ENCODE results near the gene ZFX.

Gene ZFX

DNA sequence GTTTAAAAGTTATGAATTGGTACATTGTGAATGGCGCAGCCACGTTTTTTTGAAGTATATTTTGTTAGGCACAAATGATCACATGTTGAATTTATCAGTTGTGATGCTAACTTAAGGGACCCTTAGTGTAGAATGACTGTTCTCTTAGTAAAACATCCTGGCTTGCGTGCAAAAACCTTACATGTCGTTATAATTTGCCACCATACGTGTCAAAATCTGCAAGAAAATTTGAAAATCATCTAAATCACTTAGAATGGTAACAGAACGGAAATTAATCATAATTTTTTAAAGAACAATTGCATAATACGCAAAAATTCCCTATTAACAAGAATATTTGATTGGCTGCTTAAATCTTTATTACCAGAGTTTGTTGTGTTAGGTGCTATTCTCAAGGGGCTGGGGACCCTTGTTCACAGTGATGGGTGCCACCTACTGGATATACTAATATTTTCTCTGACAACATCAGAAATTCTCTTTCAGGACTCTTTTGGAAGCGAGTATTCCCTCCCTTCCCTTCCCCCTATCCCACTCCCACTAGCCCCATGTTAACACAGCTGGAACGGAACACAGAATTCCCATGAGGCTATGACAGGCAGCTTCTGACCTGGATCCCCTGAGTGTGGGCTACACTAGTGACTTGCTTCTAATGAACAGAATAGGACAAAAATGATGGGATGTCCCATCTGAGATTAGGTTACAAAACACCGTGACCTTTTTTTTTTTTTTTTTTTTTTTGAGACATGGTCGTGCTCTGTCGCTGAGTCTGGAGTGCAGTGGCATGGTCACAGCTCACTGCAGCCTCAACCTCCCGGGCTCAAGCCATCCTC lies 92.5 kb downstream of the ZFX start:
- no peak for DNase-seq (ENCODE audit: low spot score)

DNA sequence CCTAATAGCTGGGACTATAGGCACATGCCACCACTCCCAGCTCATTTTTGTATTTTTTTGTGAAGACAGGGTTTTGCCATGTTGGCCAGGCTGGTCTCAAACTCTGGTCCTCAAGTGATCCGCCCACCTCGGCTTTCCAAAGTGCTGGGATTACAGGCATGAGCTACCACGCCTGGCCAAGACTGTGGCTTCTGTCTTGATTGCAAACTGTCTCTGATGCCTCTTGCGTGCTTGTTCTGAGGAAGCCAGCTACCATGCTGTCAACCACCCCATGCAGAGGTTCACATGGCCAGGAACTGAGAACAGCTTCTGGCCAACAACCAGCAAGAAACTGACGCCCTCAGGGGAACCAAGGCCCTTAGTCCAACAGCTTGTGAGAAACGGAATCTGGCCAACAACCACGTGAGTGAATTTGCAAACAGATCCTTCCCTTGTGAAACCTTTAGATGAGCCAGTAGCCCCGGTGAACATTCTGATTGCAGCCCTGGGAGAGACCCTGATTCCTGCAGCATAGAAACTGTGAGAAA lies 93.2 kb downstream of the ZFX start:
- DNase-seq (ENCODE audit: low spot score) = no peak

DNA sequence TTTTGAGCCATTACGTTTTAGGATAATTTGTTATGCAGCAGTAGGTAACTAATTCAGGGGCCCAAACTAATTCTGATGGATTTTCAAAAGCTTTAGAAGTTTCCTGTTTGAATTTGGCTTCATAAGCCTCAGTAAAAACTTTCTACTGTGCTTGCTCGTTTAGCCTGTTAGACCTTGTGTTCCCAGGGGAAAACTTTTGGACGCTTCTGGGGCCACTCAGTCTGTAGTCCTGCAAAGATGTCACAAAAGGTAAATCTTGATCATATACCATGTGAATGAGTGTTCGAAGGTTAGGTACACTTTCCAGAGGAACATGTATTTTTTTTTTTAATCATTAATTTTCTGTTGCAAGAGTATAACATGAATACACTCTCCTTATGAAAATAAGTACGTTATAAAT lies 93.7 kb downstream of the ZFX start:
- DNase-seq (ENCODE audit: low spot score) = no peak

DNA sequence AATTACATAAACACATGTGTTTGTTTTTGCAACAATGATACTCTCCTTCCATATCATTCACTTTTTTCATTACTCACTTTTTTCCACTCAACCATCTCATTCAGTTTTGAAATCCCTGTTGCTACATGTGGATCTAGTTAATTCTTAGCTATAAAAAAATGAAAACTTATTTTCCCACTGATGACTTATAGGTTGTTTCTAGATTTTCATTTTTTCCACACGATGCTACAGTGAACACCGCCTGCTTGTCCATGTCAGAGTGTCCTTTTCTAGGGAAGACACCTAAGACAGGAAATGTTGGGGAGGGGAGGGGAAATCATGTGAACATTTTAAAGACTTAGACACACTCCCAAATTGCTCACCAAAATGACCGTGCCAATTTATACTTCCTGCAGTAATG lies 94.2 kb downstream of the ZFX start:
- DNase-seq (ENCODE audit: low spot score) = no peak

DNA sequence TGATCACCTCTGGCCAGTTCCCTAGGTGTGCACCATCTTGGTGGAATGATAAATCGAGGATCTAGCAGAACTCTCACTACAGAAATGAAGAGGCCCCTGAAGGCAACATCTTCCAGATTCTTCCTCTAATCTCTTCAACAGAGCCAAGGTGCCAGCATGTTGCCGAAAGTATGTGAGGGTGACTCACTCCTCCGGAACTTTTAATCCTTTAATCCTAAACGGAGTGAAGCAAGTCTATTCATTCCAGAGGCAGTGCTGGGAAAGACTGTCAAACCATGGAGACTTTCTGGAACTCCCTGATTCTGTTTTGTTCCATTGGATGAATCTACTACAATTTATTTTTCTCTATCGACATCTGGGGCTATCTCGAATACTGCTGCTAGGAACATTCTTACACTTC lies 95.7 kb downstream of the ZFX start:
- DNase-seq (ENCODE audit: low spot score) = no peak

DNA sequence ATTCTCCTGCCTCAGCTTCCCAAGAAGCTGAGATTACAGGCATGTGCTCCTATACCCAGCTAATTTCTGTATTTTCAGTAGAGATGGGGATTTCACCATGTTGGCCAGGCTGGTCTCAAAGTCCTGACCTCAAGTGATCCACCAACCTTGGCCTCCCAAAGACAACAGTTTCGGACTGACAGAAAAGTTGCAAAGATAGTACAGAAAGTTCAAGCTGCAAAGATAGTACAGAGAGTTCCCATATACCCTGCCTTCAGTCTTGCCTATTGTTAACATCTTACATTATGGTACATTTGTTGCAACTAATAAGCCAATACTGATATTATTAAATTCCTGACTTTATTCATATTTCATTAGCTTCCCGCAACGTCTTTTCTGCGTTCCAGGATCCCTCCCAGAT lies 98.5 kb downstream of the ZFX start:
- DNase-seq (ENCODE audit: low spot score) = no peak

DNA sequence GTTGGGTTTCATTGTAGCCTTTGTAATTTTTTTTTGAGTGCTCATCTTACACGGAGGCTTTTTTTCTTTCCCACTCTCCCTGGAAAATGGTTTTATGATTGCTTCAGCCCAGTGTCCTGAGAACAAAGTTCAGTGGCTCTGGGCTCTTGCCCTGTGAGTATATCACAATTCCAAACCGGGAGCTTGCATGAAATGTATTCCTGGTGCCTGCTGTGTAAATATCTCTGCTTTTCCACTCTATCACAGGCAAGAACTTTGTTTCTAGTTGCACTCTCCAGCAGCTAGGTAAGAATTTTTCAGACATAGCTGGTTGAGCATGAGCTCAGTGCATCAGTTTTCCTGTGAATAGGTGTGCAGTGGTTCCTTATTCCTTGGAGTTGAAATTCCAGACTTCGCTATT lies 103.5 kb downstream of the ZFX start:
- DNase-seq (ENCODE audit: low spot score) = no peak

DNA sequence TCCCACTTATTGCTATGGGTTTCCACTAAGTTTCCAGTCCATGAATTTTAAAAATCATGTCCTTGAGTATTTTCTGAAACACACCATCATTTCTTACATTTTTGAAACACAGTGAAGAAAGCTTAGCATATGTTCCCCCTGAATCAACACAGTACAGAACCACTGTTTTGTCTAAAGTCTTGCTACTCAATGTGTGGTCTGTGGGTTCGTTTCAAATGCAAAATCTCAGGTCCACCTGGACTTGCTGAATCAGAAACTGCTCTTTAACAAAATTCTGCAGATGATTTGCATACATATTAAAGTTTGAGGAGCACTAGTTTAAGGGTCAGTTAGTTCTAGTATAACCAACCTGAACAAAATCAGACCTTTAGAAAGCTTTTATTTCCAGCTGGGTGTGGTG lies 103.9 kb downstream of the ZFX start:
- no peak for DNase-seq (ENCODE audit: low spot score)

DNA sequence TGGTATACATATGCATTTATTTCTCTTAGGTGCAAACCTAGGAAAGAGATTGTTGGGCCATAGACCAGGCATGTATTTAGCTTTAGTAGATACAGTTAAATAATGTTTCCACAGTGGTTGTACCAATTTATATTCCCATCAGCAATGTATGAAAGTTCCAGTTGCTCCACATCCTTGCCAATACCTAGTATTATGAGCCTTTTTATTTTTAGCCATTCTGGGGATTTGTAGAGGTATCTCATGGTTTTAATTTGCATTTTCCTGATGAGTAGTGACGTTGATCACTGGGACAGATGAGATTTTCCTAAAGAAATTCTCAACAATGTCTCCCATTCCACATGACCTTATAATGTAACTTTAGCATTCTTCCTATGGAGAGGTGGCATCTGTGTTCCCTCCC lies 107.5 kb downstream of the ZFX start:
- DNase-seq (ENCODE audit: low spot score) = no peak

DNA sequence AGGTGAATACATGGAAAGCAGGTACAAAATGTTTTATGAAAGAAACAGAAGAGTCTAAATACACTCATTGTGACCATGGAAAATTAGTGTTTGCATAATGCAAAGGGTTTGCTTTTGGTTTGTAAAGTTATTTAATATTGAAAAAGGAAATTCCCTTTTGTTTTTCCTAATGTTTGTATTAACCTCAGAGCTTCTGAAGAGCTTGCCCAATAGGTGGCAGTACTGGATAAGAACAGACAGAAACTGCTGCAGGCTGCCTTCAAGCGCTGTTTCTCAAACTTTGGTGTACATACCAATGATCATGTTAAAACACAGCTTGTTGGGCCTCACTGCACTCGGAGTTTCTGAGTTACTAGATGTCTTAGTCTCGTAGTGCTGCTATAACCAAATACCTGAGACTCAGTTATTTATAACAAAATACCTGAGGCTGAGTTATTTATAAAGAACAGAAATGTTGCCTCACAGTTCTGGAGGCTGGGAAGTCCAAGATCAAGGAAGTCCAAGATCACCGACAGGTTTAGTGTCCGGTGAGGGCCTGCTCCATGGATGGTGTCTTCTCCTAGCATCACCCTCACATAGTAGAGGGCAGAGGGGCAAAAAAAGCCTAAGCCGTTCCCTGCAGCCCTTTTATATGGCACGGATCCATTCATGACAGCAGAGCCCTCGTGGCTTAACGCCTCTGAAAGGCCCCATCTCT lies 110.2 kb downstream of the ZFX start:
- DNase-seq (ENCODE audit: low spot score) = no peak

DNA sequence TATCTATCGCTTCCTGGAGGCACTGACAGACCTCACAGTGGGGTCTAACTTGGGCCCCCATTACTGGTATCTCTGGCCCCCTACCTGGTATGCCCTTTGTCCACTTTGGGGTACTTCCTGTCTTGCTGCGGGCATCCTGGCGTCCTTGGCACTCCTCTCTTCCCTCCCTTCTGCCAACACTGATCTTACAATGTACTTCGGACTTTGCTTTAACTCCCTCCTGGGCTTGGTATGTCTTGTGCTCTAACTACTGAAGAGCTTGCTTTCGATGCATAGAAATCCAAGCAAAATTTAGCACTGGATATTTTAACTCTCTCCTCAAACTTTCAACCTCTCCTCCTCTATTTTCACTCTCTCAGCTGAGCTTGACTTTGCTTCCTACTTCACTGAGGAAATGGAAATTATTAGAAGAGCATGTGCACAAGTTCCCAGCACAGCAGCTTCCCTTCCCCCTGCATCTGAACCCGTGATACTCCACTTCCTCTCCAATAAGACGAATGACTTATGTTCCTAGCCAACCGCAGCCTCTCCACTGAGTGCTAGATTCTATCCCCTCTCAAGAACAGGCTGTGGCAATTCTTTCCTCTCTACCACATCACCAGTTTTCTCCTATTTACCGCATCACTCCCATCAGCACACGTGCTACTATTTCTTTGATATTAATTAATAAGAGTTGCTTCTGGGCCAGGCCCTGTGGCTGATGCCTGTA lies 111.5 kb downstream of the ZFX start:
- DNase-seq (ENCODE audit: low spot score) = no peak

DNA sequence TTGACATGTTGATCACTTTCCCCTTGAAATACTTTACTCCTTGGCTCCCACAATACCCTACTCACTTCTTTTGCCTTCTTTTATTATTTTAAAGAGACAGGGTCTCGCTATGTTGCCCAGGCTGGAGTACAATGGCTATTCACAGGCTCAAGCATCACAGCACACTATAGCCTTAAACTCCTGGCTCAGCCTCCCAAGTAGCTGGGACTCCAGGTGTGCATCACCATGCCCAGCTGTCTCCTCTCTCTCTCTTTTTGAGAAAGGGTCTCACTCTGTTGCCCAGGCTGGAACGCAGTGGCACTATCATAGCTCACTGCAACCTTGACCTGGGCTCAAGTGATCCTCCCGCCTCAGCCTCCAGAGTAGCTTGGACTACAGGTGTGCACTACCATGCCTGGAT lies 112.8 kb downstream of the ZFX start:
- DNase-seq (ENCODE audit: low spot score) = no peak

DNA sequence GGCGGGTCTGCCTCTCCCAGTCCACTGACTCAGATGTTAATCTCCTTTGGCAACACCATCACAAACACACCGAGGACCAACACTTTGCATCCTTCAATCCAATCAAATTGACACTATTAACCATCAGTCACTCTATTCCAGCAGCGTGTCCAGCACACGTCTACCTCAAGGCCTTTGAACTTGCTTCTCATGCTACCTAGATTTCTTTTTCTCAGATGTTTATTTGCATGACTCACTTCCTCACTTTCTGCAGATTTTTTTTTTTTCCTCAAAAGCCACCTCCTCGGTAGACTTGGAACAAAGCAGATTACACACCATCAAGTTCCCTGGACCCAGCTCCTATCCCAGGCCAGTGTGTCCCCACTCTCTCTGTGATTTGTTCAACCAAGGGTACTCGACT lies 114.9 kb downstream of the ZFX start:
- DNase-seq (ENCODE audit: low spot score) = no peak
